ENCODE measurements around the gene UQCR10.

Gene UQCR10

GRCh38 chr22:29757096-29757495 is 10.1 kb upstream of the UQCR10 start:
- H4K91ac ChIP-seq (ENCODE audit: low read length), result no peak overlapping the region
- no peak overlapping the region for H3K9ac ChIP-seq (ENCODE audit: low read length)
- H3K27ac ChIP-seq (ENCODE audit: low read length, poor library complexity, severe bottlenecking), result no peak overlapping the region
- peaks cover 4 to 18% of the 10 kb centered on the region in 2 experiments for H3K36me3 ChIP-seq (ENCODE audit: control insufficient read depth in 1 of 2, insufficient read depth in 2 of 2, low read depth in 1 of 2, low read length in 2 of 2)
- no peak overlapping the region for H3K4me2 ChIP-seq (ENCODE audit: low read length, poor library complexity, severe bottlenecking)
- H3K4me1 ChIP-seq (ENCODE audit: control insufficient read depth, insufficient read depth, low read depth, low read length), result peaks cover 2% of the 10 kb centered on the region
- H3K27me3 ChIP-seq (ENCODE audit: control insufficient read depth in 1 of 2, insufficient read depth in 1 of 2, low read length in 2 of 2), result no peaks in the 10 kb centered on the region
- H3K18ac ChIP-seq (ENCODE audit: low read depth in 1 of 2, low read length in 2 of 2), result no peak overlapping the region
- no peak overlapping the region for H3K14ac ChIP-seq (ENCODE audit: low read length in 2 of 2)
- 100% methylated on average over 1 of the region's 3 CpGs for WGBS
- no peak overlapping the region for H3K4me3 ChIP-seq (ENCODE audit: insufficient read depth in 1 of 2, low read depth in 1 of 2, low read length in 2 of 2)
- no peak overlapping the region for H4K8ac ChIP-seq (ENCODE audit: low read length)
- no peak overlapping the region for H2BK15ac ChIP-seq (ENCODE audit: low read depth, poor library complexity, severe bottlenecking)
- H3K9me3 ChIP-seq (ENCODE audit: control insufficient read depth, low read length), result no peaks in the 10 kb centered on the region
- H2AK5ac ChIP-seq (ENCODE audit: low read length, severe bottlenecking), result no peak overlapping the region
- no peak overlapping the region for H3K4ac ChIP-seq (ENCODE audit: low read depth in 1 of 2, low read length in 2 of 2)
- H2BK12ac ChIP-seq (ENCODE audit: low read length in 2 of 2), result no peak overlapping the region
- no peak for DNase-seq
- H2AFZ ChIP-seq (ENCODE audit: low read depth, low read length), result no peak overlapping the region
- H3K79me1 ChIP-seq (replicated peaks; ENCODE audit: low read length, poor library complexity, severe bottlenecking), result peaks cover 12% of the 10 kb centered on the region
- no peak overlapping the region for H2BK120ac ChIP-seq (ENCODE audit: low read depth, low read length)
- no peak overlapping the region for H2BK5ac ChIP-seq (ENCODE audit: low read depth, low read length, poor library complexity, severe bottlenecking)
- no peak overlapping the region for H3K23ac ChIP-seq (ENCODE audit: low read length in 2 of 2)

- Histone ChIP-seq H4K91ac (ENCODE audit: low read length) (no peak overlapping the region), H3K9me3 (ENCODE audit: control insufficient read depth, low read length) (no peaks in the 10 kb centered on the region), H3K79me1 (replicated peaks; ENCODE audit: low read length, poor library complexity, severe bottlenecking) (peaks cover 9% of the 10 kb centered on the region), H3K36me3 (ENCODE audit: control insufficient read depth in 1 of 2, insufficient read depth in 2 of 2, low read depth in 1 of 2, low read length in 2 of 2) (peaks cover 4 to 9% of the 10 kb centered on the region in 2 experiments), H3K4me1 (ENCODE audit: control insufficient read depth, insufficient read depth, low read depth, low read length) (peaks cover 2% of the 10 kb centered on the region), H4K8ac (ENCODE audit: low read length) (no peak overlapping the region), H3K27me3 (ENCODE audit: control insufficient read depth in 1 of 2, insufficient read depth in 1 of 2, low read length in 2 of 2) (no peaks in the 10 kb centered on the region), H2BK15ac (ENCODE audit: low read depth, poor library complexity, severe bottlenecking) (no peak overlapping the region), H2AK5ac (ENCODE audit: low read length, severe bottlenecking) (no peak overlapping the region), H3K23ac (ENCODE audit: low read length in 2 of 2) (no peak overlapping the region), H2BK120ac (ENCODE audit: low read depth, low read length) (no peak overlapping the region), H3K4ac (ENCODE audit: low read depth in 1 of 2, low read length in 2 of 2) (no peak overlapping the region), H3K4me2 (ENCODE audit: low read length, poor library complexity, severe bottlenecking) (no peak overlapping the region), H3K4me3 (ENCODE audit: insufficient read depth in 1 of 2, low read depth in 1 of 2, low read length in 2 of 2) (no peak overlapping the region), H2AFZ (ENCODE audit: low read depth, low read length) (no peak overlapping the region), H2BK5ac (ENCODE audit: low read depth, low read length, poor library complexity, severe bottlenecking) (no peak overlapping the region), H3K27ac (ENCODE audit: low read length, poor library complexity, severe bottlenecking) (no peak overlapping the region), H3K18ac (ENCODE audit: low read depth in 1 of 2, low read length in 2 of 2) (no peak overlapping the region), H2BK12ac (ENCODE audit: low read length in 2 of 2) (no peak overlapping the region), H3K14ac (ENCODE audit: low read length in 2 of 2) (no peak overlapping the region), H3K9ac (ENCODE audit: low read length) (no peak overlapping the region)
- 68% methylated on average over 5 of the region's 7 CpGs for WGBS
- no peak for DNase-seq
These were observed 9.0 kb upstream of the UQCR10 start for GRCh38 chr22:29758068-29758622.

- H2BK15ac ChIP-seq (ENCODE audit: low read depth, poor library complexity, severe bottlenecking), result peak overlapping the region; percentile 89
- H3K4me2 ChIP-seq (ENCODE audit: low read length, poor library complexity, severe bottlenecking), result no peak overlapping the region
- H3K9me3 ChIP-seq (ENCODE audit: control insufficient read depth, low read length), result no peaks in the 10 kb centered on the region
- DNase-seq, result no peak
- no peak overlapping the region for H3K18ac ChIP-seq (ENCODE audit: low read depth in 1 of 2, low read length in 2 of 2)
- no peak overlapping the region for H3K14ac ChIP-seq (ENCODE audit: low read length in 2 of 2)
- no peak overlapping the region for H3K4ac ChIP-seq (ENCODE audit: low read depth in 1 of 2, low read length in 2 of 2)
- H2AFZ ChIP-seq (ENCODE audit: low read depth, low read length), result no peak overlapping the region
- H3K79me1 ChIP-seq (replicated peaks; ENCODE audit: low read length, poor library complexity, severe bottlenecking), result peaks cover 9% of the 10 kb centered on the region
- H4K8ac ChIP-seq (ENCODE audit: low read length), result no peak overlapping the region
- no peak overlapping the region for H2BK5ac ChIP-seq (ENCODE audit: low read depth, low read length, poor library complexity, severe bottlenecking)
- H2BK120ac ChIP-seq (ENCODE audit: low read depth, low read length), result no peak overlapping the region
- peaks cover 2% of the 10 kb centered on the region for H3K4me1 ChIP-seq (ENCODE audit: control insufficient read depth, insufficient read depth, low read depth, low read length)
- H3K4me3 ChIP-seq (ENCODE audit: insufficient read depth in 1 of 2, low read depth in 1 of 2, low read length in 2 of 2), result no peak overlapping the region
- no peak overlapping the region for H2AK5ac ChIP-seq (ENCODE audit: low read length, severe bottlenecking)
- H3K36me3 ChIP-seq (ENCODE audit: control insufficient read depth in 1 of 2, insufficient read depth in 2 of 2, low read depth in 1 of 2, low read length in 2 of 2), result peaks cover under 1 to 4% of the 10 kb centered on the region in 2 experiments
- H3K23ac ChIP-seq (ENCODE audit: low read length in 2 of 2), result peak overlapping the region in 1 of 2 experiments; percentile 52
- no peak overlapping the region for H2BK12ac ChIP-seq (ENCODE audit: low read length in 2 of 2)
- peak overlapping the region; percentile 15 for H3K9ac ChIP-seq (ENCODE audit: low read length)
- H3K27me3 ChIP-seq (ENCODE audit: control insufficient read depth in 1 of 2, insufficient read depth in 1 of 2, low read length in 2 of 2), result no peaks in the 10 kb centered on the region
- no peak overlapping the region for H3K27ac ChIP-seq (ENCODE audit: low read length, poor library complexity, severe bottlenecking)
- H4K91ac ChIP-seq (ENCODE audit: low read length), result no peak overlapping the region
- 82% methylated on average over 4 of the region's 5 CpGs for WGBS
These were observed 8.2 kb upstream of the UQCR10 start for GRCh38 chr22:29758959-29759358.

- H3K18ac ChIP-seq (ENCODE audit: low read depth in 1 of 2, low read length in 2 of 2), result no peak overlapping the region
- no peaks in the 10 kb centered on the region for H3K36me3 ChIP-seq (ENCODE audit: control insufficient read depth in 1 of 2, insufficient read depth in 2 of 2, low read depth in 1 of 2, low read length in 2 of 2)
- no peak overlapping the region for H2AK5ac ChIP-seq (ENCODE audit: low read length, severe bottlenecking)
- no peak overlapping the region for H3K9ac ChIP-seq (ENCODE audit: low read length)
- no peak overlapping the region for H3K23ac ChIP-seq (ENCODE audit: low read length in 2 of 2)
- H2BK120ac ChIP-seq (ENCODE audit: low read depth, low read length), result no peak overlapping the region
- H2BK5ac ChIP-seq (ENCODE audit: low read depth, low read length, poor library complexity, severe bottlenecking), result no peak overlapping the region
- no peak overlapping the region for H3K4me2 ChIP-seq (ENCODE audit: low read length, poor library complexity, severe bottlenecking)
- DNase-seq, result no peak
- H2BK15ac ChIP-seq (ENCODE audit: low read depth, poor library complexity, severe bottlenecking), result no peak overlapping the region
- H3K79me1 ChIP-seq (replicated peaks; ENCODE audit: low read length, poor library complexity, severe bottlenecking), result peaks cover 11% of the 10 kb centered on the region
- peaks cover 8% of the 10 kb centered on the region for H3K4me1 ChIP-seq (ENCODE audit: control insufficient read depth, insufficient read depth, low read depth, low read length)
- no peak overlapping the region for H4K8ac ChIP-seq (ENCODE audit: low read length)
- no peak overlapping the region for H2AFZ ChIP-seq (ENCODE audit: low read depth, low read length)
- H3K27ac ChIP-seq (ENCODE audit: low read length, poor library complexity, severe bottlenecking), result no peak overlapping the region
- H3K9me3 ChIP-seq (ENCODE audit: control insufficient read depth, low read length), result no peaks in the 10 kb centered on the region
- H3K27me3 ChIP-seq (ENCODE audit: control insufficient read depth in 1 of 2, insufficient read depth in 1 of 2, low read length in 2 of 2), result no peaks in the 10 kb centered on the region
- H3K4me3 ChIP-seq (ENCODE audit: insufficient read depth in 1 of 2, low read depth in 1 of 2, low read length in 2 of 2), result no peak overlapping the region
- H2BK12ac ChIP-seq (ENCODE audit: low read length in 2 of 2), result no peak overlapping the region
- no peak overlapping the region for H4K91ac ChIP-seq (ENCODE audit: low read length)
- H3K4ac ChIP-seq (ENCODE audit: low read depth in 1 of 2, low read length in 2 of 2), result no peak overlapping the region
- 84% methylated on average over 13 of the region's 15 CpGs for WGBS
- H3K14ac ChIP-seq (ENCODE audit: low read length in 2 of 2), result no peak overlapping the region
These were observed 4.9 kb upstream of the UQCR10 start for GRCh38 chr22:29762263-29762662.

Measured in mesenchymal stem cell (in vitro differentiated cells and primary cell).